ENCODE measurements around the gene HSD11B2.
A peak's percentile ranks its signal among the peaks of the same experiment; 100 is the strongest.

Gene HSD11B2

GRCh38 chr16:67445441-67445912 is 14.6 kb downstream of the HSD11B2 start:
- H3K4me3 ChIP-seq (ENCODE audit: low read depth, low read length), result no peak overlapping the region
- ChIA-PET CTCF (interaction anchor here (0.6 to 8.9 kb wide), 13 partner anchors 11 to 157 kb away, joined by 3 to 75 read pairs (median 3); partner anchors contain the start of gene ZDHHC1), POLR2A (no interaction called here)
- TF ChIP-seq CTCF (IDR thresholded peaks at IDR 0.05; ENCODE audit: insufficient read depth, low read length, missing control alignments), result no peak
- DNase-seq (ENCODE audit: low read depth, low spot score), result no peak

GRCh38 chr16:67445913-67446907 is 15.3 kb downstream of the HSD11B2 start:
- TF ChIP-seq CTCF (IDR thresholded peaks at IDR 0.05; ENCODE audit: insufficient read depth, low read length, missing control alignments), result no peak
- CTCF ChIA-PET, result interaction anchor here (0.6 to 8.9 kb wide), 15 partner anchors 8 to 197 kb away, joined by 3 to 75 read pairs (median 5); partner anchors contain the start of gene ZDHHC1
- POLR2A ChIA-PET, result no interaction called here

GRCh38 chr16:67446968-67447507 is 16.1 kb downstream of the HSD11B2 start:
- ChIA-PET CTCF (interaction anchor here (1.0 to 8.9 kb wide), 17 partner anchors 9 to 198 kb away, joined by 3 to 75 read pairs (median 6); partner anchors contain the start of genes TPPP3 and ZDHHC1), POLR2A (no interaction called here)
- TF ChIP-seq CTCF (IDR thresholded peaks at IDR 0.05; ENCODE audit: insufficient read depth, low read length, missing control alignments), result no peak
- H3K4me3 ChIP-seq (ENCODE audit: low read depth, low read length), result no peak overlapping the region
- no peak for DNase-seq (ENCODE audit: low read depth, low spot score)

More at GRCh38 chr16:67445913-67446907, 15.3 kb downstream of the HSD11B2 start:
- H3K4me3 ChIP-seq (ENCODE audit: low read depth, low read length), result no peak overlapping the region
- DNase-seq (ENCODE audit: low read depth, low spot score), result no peak

GRCh38 chr16:67447508-67448076 is 16.7 kb downstream of the HSD11B2 start:
- CTCF ChIA-PET, result interaction anchor here (1.1 to 8.9 kb wide), 16 partner anchors 8 to 198 kb away, joined by 3 to 75 read pairs (median 6); partner anchors contain the start of genes ATP6V0D1, TPPP3 and ZDHHC1
- no peak for DNase-seq (ENCODE audit: low read depth, low spot score)
- H3K4me3 ChIP-seq (ENCODE audit: low read depth, low read length), result no peak overlapping the region
- POLR2A ChIA-PET, result no interaction called here
- TF ChIP-seq CTCF (IDR thresholded peaks at IDR 0.05; ENCODE audit: insufficient read depth, low read length, missing control alignments), result peak; percentile 34

GRCh38 chr16:67448580-67448979 is 17.7 kb downstream of the HSD11B2 start:
- no peak for TF ChIP-seq CTCF (IDR thresholded peaks at IDR 0.05; ENCODE audit: insufficient read depth, low read length, missing control alignments)
- ChIA-PET POLR2A (no interaction called here), CTCF (interaction anchor here (1.1 to 8.9 kb wide), 10 partner anchors 7 to 188 kb away, joined by 4 to 75 read pairs (median 10); partner anchors contain the start of genes ATP6V0D1 and TPPP3)
- DNase-seq (ENCODE audit: low read depth, low spot score), result no peak
- no peak overlapping the region for H3K4me3 ChIP-seq (ENCODE audit: low read depth, low read length)

Data from AG04449 (cell line).